H7 (cell line): Measurements from ENCODE around the gene SDK1. TPM values are rescaled to one million over a fixed set of nuclear protein-coding genes. Genes with fewer than 3 reads are reported as not detected.
"Not testable (repeated sequence)": the region's sequence is repeated elsewhere in the genome, so short reads cannot be mapped to it uniquely, and the experiment has no call there.

Source experiments
- DNase-seq: peaks from one replicate; pipeline ENCODE4 v3.0.0; 2012
- H3K27me3 ChIP-seq: 2 replicates; pipeline ENCODE4 v1.6.0; 2011; ENCODE audit warnings: mild to moderate bottlenecking, low read length; ENCODE audit not compliant: control insufficient read depth, insufficient read depth
- H3K36me3 ChIP-seq: replicated peaks from 2 replicates; pipeline ENCODE4 v1.5.1; 2011; ENCODE audit warnings: low read length; ENCODE audit not compliant: control insufficient read depth, insufficient read depth
- H3K4me3 ChIP-seq: 2 replicates; pipeline ENCODE4 v1.5.1; 2011; ENCODE audit warnings: low read depth, mild to moderate bottlenecking, control low read depth, low read length, moderate library complexity; ENCODE audit not compliant: insufficient read depth
- total RNA-seq: library from RNA; depleted of rRNA; stranded (reverse); fragments of >200 nt; shearing (Covaris generic); gene quantifications from 2 replicates; pipeline ENCODE4 v1.2.3, GENCODE V29; 2014

SDK1 gene
- total RNA-seq, 1 experiment from 2014 or later = 2.4 TPM

DNA sequence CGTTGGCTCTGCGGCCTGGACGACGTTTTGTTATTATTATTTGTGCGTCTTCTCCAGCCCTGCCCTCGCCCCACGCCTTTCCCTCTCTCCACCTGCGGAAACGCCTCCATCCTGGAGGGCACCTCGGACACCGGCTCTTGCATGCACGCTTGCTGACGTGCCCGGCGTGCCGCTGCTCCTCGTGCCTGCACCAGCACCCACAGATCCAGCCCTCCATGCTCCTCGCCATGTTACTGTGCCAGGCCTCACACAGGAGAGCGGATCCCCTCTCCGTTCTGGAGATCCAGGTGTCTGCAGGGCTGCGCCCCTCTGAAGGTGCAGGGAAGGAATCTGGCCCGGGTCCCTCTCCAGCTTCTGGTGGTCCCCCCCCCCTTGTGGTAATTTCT lies 1007.1 kb downstream of the SDK1 start:
- Histone ChIP-seq H3K36me3 (no peaks in the 10 kb centered on the region), H3K4me3 (no peak overlapping the region), H3K27me3 (no peaks in the 10 kb centered on the region; the same call in 1 of the 2 replicates)
- DNase-seq = no peak

DNA sequence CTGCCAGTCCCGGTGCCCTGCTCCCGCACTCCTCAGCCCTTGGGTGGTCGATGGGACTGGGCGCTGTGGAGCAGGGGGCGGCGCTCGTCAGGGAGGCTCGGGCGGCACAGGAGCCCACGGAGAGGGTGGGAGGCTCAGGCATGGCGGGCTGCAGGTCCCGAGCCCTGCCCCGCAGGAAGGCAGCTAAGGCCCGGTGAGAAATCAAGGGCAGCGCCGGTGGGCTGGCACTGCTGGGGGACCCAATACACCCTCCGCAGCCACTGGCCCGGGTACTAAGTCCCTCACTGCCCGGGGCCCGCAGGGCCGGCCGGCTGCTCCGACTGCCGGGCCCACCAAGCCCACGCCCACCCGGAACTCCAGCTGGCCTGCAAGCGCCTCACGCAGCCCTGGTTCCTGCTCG lies 1012.9 kb downstream of the SDK1 start:
- not testable (repeated sequence) for H3K4me3 ChIP-seq, H3K36me3 ChIP-seq, DNase-seq

DNA sequence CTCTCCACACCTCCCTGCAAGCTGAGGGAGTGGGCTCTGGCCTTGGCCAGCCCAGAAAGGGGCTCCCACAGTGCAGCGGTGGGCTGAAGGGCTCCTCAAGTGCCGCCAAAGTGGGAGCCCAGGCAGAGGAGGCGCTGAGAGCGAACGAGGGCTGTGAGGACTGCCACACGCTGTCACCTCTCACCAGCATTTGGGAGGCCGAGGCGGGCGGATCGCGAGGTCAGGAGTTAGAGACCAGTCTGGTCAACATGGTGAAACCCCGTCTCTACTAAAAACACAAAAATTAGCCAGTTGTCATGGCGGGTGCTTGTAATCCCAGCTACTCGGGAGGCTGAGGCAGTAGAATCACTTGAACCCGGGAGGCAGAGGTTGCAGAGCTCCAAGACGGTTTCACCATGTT lies 1013.3 kb downstream of the SDK1 start:
- DNase-seq, H3K4me3 ChIP-seq, H3K27me3 ChIP-seq, H3K36me3 ChIP-seq: not testable (repeated sequence)

More for the DNA sequence above, 1012.9 kb downstream of the SDK1 start:
- H3K27me3 ChIP-seq = not testable (repeated sequence)
